Endothelial cell of umbilical vein (primary cell): ENCODE results near the gene SLC23A2. TPM values are rescaled to one million over a fixed set of nuclear protein-coding genes. Genes with fewer than 3 reads are reported as not detected.

Experiments
- BruUV-seq: library from RNA; stranded (reverse); fragments of 400-500 nt; replicated peaks from 2 replicates; lab custom pipeline; 2021; lab: Mats Ljungman, UMichigan
- CTCF ChIA-PET: fragments of 300-600, 350-600 bp; sonication (Branson Sonifier 250); formaldehyde crosslinking; loops from one replicate; lab custom pipeline; 2021; ENCODE audit warnings: antibody characterized with exemption, inconsistent platforms; lab: Charles Lee
- POLR2A ChIA-PET: fragments of 300-600, 350-600 bp; sonication (Branson Sonifier 250); formaldehyde crosslinking; loops from one replicate; lab custom pipeline; 2021; ENCODE audit warnings: antibody characterized with exemption, inconsistent platforms; lab: Charles Lee
- DNase-seq: peaks from one replicate; pipeline ENCODE4 v3.0.0-alpha.2; 2011; ENCODE audit warnings: low read depth, low spot score
- FAIRE-seq: peaks from 2 replicates; lab custom pipeline; 2011; peaks lifted over from hg19 to GRCh38; lab: Jason Lieb, UNC
- H2AFZ ChIP-seq: 2 replicates; pipeline ENCODE4 v1.6.0; 2012; ENCODE audit warnings: low read depth, low read length, control low read depth, inconsistent platforms
- H3K27ac ChIP-seq: 2 replicates; pipeline ENCODE4 v1.5.1; 2011; ENCODE audit warnings: low read depth, mild to moderate bottlenecking, control low read depth, low read length, moderate library complexity; ENCODE audit not compliant: insufficient read depth
- H3K27me3 ChIP-seq, 2 experiments: 2 replicates each; pipeline versions ENCODE4 v1.6.0 to v1.6.1; 2011; ENCODE audit warnings: low read length in 2 of 2, mixed read lengths in 1 of 2; ENCODE audit not compliant: control insufficient read depth in 2 of 2, insufficient read depth in 2 of 2
- H3K36me3 ChIP-seq, 2 experiments: 2 replicates in 1 of 2; 3 replicates in 1 of 2; pipeline ENCODE4 v1.5.1; 2011; ENCODE audit warnings: low read length in 2 of 2, mild to moderate bottlenecking in 1 of 2, moderate library complexity in 1 of 2; ENCODE audit not compliant: control insufficient read depth in 2 of 2, insufficient read depth in 2 of 2; ENCODE audit errors: extremely low read depth in 1 of 2
- H3K4me1 ChIP-seq: 3 replicates; pipeline ENCODE4 v1.5.1; 2011; ENCODE audit warnings: mild to moderate bottlenecking, low read length; ENCODE audit not compliant: control insufficient read depth, insufficient read depth; ENCODE audit errors: extremely low read depth
- H3K4me2 ChIP-seq: 2 replicates; pipeline ENCODE4 v1.6.1; 2011; ENCODE audit warnings: low read length, control low read depth, mixed read lengths; ENCODE audit not compliant: insufficient read depth
- H3K4me3 ChIP-seq, 3 experiments: fragments of 200-600 bp in 1 of 3; sonication (generic), shearing (Covaris generic) in 1 of 3; replicated peaks in 1 of 3; 2 replicates each; pipeline ENCODE4 v1.5.1; 2011 to 2016; ENCODE audit warnings: control low read depth in 3 of 3, low read length in 3 of 3, mild to moderate bottlenecking in 2 of 3, inconsistent platforms in 1 of 3, low read depth in 1 of 3, moderate library complexity in 1 of 3; ENCODE audit not compliant: insufficient read depth in 1 of 3
- H3K79me2 ChIP-seq: 2 replicates; pipeline ENCODE4 v1.6.0; 2012; ENCODE audit warnings: low read length, inconsistent platforms; ENCODE audit not compliant: control insufficient read depth, insufficient read depth
- H3K9ac ChIP-seq: replicated peaks from 2 replicates; pipeline ENCODE3; 2011; ENCODE audit warnings: low read length, control low read depth; ENCODE audit not compliant: insufficient read depth; ENCODE audit errors: extremely low read depth
- H3K9me1 ChIP-seq: replicated peaks from 3 replicates; pipeline ENCODE4 v1.6.0; 2011; ENCODE audit warnings: mild to moderate bottlenecking, low read length; ENCODE audit not compliant: control insufficient read depth, insufficient read depth; ENCODE audit errors: extremely low read depth
- H3K9me3 ChIP-seq: replicated peaks from 2 replicates; pipeline ENCODE4 v1.5.1; 2012; ENCODE audit warnings: low read length, inconsistent platforms; ENCODE audit not compliant: control insufficient read depth, insufficient read depth
- H4K20me1 ChIP-seq: replicated peaks from 2 replicates; pipeline ENCODE3; 2011; ENCODE audit warnings: mild to moderate bottlenecking, low read length; ENCODE audit not compliant: control insufficient read depth, insufficient read depth; ENCODE audit errors: extremely low read depth
- EZH2 ChIP-seq: IDR thresholded peaks from 2 replicates; pipeline ENCODE4 v1.6.1; 2012; ENCODE audit warnings: borderline replicate concordance, low read depth, mild to moderate bottlenecking, moderate library complexity, low read length, inconsistent platforms; ENCODE audit not compliant: severe bottlenecking
- FOS ChIP-seq: IDR thresholded peaks from 2 replicates; pipeline ENCODE4 v1.6.1; 2011; ENCODE audit warnings: mild to moderate bottlenecking, low read length, moderate library complexity, borderline replicate concordance; ENCODE audit not compliant: insufficient read depth
- GATA2 ChIP-seq: IDR thresholded peaks from 2 replicates; pipeline ENCODE4 v1.7.0; 2011; ENCODE audit warnings: low read depth, mild to moderate bottlenecking, moderate library complexity, mixed read lengths, low read length; ENCODE audit not compliant: insufficient read length, insufficient read depth
- JUN ChIP-seq: IDR thresholded peaks from 2 replicates; pipeline ENCODE4 v1.6.1; 2011; ENCODE audit warnings: borderline replicate concordance, low read depth; ENCODE audit not compliant: insufficient read length, insufficient read depth
- MYC ChIP-seq: IDR thresholded peaks from one replicate; pipeline ENCODE4 v1.6.1; 2011; ENCODE audit warnings: mild to moderate bottlenecking, low read depth, low read length
- POLR2AphosphoS5 ChIP-seq: IDR thresholded peaks from 2 replicates; pipeline ENCODE4 v1.6.1; 2012; ENCODE audit warnings: low read depth, mild to moderate bottlenecking, control low read depth, low read length, moderate library complexity; ENCODE audit not compliant: insufficient read depth
- dilution Hi-C: fragments of 300-500 bp; cut with MboI; formaldehyde crosslinking; loops from one replicate; pipeline ENCODE4 v1.15.0; 2019; ENCODE audit warnings: low sequenced_read_pairs; ENCODE audit not compliant: extremely low pct_ligation_motif_present
- intact Hi-C: fragments of 100-400 bp; cut with micrococcal nuclease; formaldehyde crosslinking; loops from one replicate; pipeline ENCODE4 v1.10.0; 2022
- polyA plus RNA-seq, 4 experiments: library from polyadenylated mRNA; depleted of rRNA in 3 of 4; stranded (reverse) in 3 of 4; unstranded in 1 of 4; fragments of >200 nt; gene quantifications; 2 replicates each; pipeline versions ENCODE4 v1.2.1 to v1.2.3, GENCODE V29; 2011 to 2012; ENCODE audit warnings: missing spikeins in 1 of 4
- total RNA-seq: library from RNA; stranded (reverse); gene quantifications from 2 replicates; pipeline ENCODE4 v1.2.3, GENCODE V29; 2021
- TF ChIP-seq, protein P1 (sequence below), 2 donors: IDR thresholded peaks; 1 replicate in 1 of 2; 2 replicates in 1 of 2; pipeline ENCODE4 v1.5.1; 2011; ENCODE audit warnings: low read length in 2 of 2, mild to moderate bottlenecking in 2 of 2, moderate library complexity in 2 of 2, control low read depth in 1 of 2, inconsistent platforms in 1 of 2, low read depth in 1 of 2; ENCODE audit not compliant: insufficient read depth in 1 of 2; ENCODE audit errors: extremely low read depth in 1 of 2
- TF ChIP-seq, protein P2 (sequence below): IDR thresholded peaks from 2 replicates; pipeline ENCODE4 v1.6.1; 2011; ENCODE audit not compliant: insufficient read depth, insufficient read length

SLC23A2 gene
- total and polyA plus RNA-seq, 2 donors (not counting 3 experiments of a cell fraction or from before 2014, with no cell fraction given): 24.4 to 24.5 TPM

DNA sequence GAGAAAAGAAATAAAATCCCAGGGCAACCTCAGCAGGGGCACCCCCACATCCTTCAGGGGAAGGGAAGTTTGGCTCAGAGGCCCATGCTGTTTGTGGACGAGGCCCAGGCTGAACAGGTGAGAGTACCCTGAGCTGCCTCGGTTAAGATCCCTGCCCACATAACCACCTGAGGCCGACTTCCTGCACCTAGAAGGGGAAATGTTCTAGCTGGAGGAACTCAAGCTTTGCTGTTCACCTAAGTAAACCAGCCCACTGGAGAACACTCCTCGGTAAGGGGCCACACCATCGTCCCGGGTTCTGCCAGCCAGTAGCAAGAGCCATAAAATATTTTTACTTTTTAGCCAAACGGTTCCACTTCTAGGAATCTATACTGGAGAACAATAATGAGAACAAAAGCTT, 88.2 kb downstream of the SLC23A2 start:
- H3K79me2 ChIP-seq: no peaks in the 10 kb centered on the region
- no peak for DNase-seq
- intact Hi-C loops: no loop called here
- H4K20me1 ChIP-seq: no peaks in the 10 kb centered on the region
- H3K4me1 ChIP-seq: peaks cover 1% of the 10 kb centered on the region
- dilution Hi-C loops: no loop called here
- CTCF ChIA-PET: no interaction called here
- no peak overlapping the region for H3K9ac ChIP-seq
- H3K9me3 ChIP-seq: no peaks in the 10 kb centered on the region
- H3K4me2 ChIP-seq: no peak overlapping the region
- no peak overlapping the region for H3K27ac ChIP-seq
- no peak overlapping the region for H3K4me3 ChIP-seq
- no peaks in the 10 kb centered on the region for H3K9me1 ChIP-seq
- no peaks in the 10 kb centered on the region for H3K27me3 ChIP-seq
- no peak overlapping the region for H2AFZ ChIP-seq
- no peaks in the 10 kb centered on the region for H3K36me3 ChIP-seq
- POLR2A ChIA-PET: no interaction called here
- TF ChIP-seq JUN (no peak), POLR2AphosphoS5 (no peak), GATA2 (no peak), MYC (no peak), FOS (no peak), EZH2 (no peak)
- TF ChIP-seq, protein P1, sequence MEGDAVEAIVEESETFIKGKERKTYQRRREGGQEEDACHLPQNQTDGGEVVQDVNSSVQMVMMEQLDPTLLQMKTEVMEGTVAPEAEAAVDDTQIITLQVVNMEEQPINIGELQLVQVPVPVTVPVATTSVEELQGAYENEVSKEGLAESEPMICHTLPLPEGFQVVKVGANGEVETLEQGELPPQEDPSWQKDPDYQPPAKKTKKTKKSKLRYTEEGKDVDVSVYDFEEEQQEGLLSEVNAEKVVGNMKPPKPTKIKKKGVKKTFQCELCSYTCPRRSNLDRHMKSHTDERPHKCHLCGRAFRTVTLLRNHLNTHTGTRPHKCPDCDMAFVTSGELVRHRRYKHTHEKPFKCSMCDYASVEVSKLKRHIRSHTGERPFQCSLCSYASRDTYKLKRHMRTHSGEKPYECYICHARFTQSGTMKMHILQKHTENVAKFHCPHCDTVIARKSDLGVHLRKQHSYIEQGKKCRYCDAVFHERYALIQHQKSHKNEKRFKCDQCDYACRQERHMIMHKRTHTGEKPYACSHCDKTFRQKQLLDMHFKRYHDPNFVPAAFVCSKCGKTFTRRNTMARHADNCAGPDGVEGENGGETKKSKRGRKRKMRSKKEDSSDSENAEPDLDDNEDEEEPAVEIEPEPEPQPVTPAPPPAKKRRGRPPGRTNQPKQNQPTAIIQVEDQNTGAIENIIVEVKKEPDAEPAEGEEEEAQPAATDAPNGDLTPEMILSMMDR (IDR thresholded peaks at IDR 0.05; ENCODE audit: extremely low read depth in 1 of 2, insufficient read depth in 1 of 2, low read depth in 1 of 2, low read length in 2 of 2): no peak
- TF ChIP-seq, protein P2, sequence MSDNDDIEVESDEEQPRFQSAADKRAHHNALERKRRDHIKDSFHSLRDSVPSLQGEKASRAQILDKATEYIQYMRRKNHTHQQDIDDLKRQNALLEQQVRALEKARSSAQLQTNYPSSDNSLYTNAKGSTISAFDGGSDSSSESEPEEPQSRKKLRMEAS: no peak
- BruUV-seq: no TSS peak
- FAIRE-seq: no peak
